Measurements from ENCODE around the gene MCOLN2. TPM values are rescaled to one million over a fixed set of nuclear protein-coding genes. Genes with fewer than 3 reads are reported as not detected.

MCOLN2 gene
- polyA plus RNA-seq, 1 donor from 2014 or later: not detected

- H2AFZ ChIP-seq (ENCODE audit: low read depth, low read length): no peak overlapping the region
- no peaks in the 10 kb centered on the region for H3K36me3 ChIP-seq (ENCODE audit: insufficient read depth, low read length)
- H4K20me1 ChIP-seq (ENCODE audit: insufficient read depth): no peaks in the 10 kb centered on the region
- H3K79me2 ChIP-seq (replicated peaks; ENCODE audit: insufficient read depth, low read length): no peaks in the 10 kb centered on the region
- no peaks in the 10 kb centered on the region for H3F3A ChIP-seq (ENCODE audit: insufficient read depth, low read length, poor library complexity, severe bottlenecking)
- no peaks in the 10 kb centered on the region for H3K27me3 ChIP-seq (ENCODE audit: insufficient read depth, low read depth, low read length)
- no peaks in the 10 kb centered on the region for H3K9me3 ChIP-seq (ENCODE audit: low read length)
- H3K9ac ChIP-seq (ENCODE audit: low read length): no peak overlapping the region
- H3K27ac ChIP-seq (ENCODE audit: low read length): no peak overlapping the region
- TF ChIP-seq MXI1 (conservative IDR thresholded peaks at IDR 0.05; ENCODE audit: poor library complexity, severe bottlenecking) (no peak), SMC3 (conservative IDR thresholded peaks at IDR 0.05; ENCODE audit: poor library complexity) (no peak), CTCF (IDR thresholded peaks at IDR 0.05; ENCODE audit: poor library complexity, severe bottlenecking) (no peak), EZH2 (IDR thresholded peaks at IDR 0.05; ENCODE audit: borderline replicate concordance, insufficient read depth, low read length, poor library complexity, severe bottlenecking) (no peak), EP300 (conservative IDR thresholded peaks at IDR 0.05; ENCODE audit: poor library complexity, severe bottlenecking) (no peak), RAD21 (conservative IDR thresholded peaks at IDR 0.05) (no peak), POLR2AphosphoS5 (IDR thresholded peaks at IDR 0.05) (no peak), TAF1 (IDR thresholded peaks at IDR 0.05; ENCODE audit: low read depth) (no peak)
- H3K4me2 ChIP-seq (ENCODE audit: low read length): no peak overlapping the region
- no peak overlapping the region for H3K4me3 ChIP-seq (ENCODE audit: low read length)
- H3K9me2 ChIP-seq (ENCODE audit: insufficient read depth, low read length): no peaks in the 10 kb centered on the region
Observed at GRCh38 chr1:84961316-84961715, 35.6 kb downstream of the MCOLN2 start.

- Histone ChIP-seq H3K4me3 (ENCODE audit: low read length) (no peak overlapping the region), H3K9me2 (ENCODE audit: insufficient read depth, low read length) (no peaks in the 10 kb centered on the region), H4K20me1 (ENCODE audit: insufficient read depth) (no peaks in the 10 kb centered on the region), H3K36me3 (ENCODE audit: insufficient read depth, low read length) (no peaks in the 10 kb centered on the region), H3K9ac (ENCODE audit: low read length) (no peak overlapping the region), H3K4me2 (ENCODE audit: low read length) (no peak overlapping the region), H3K9me3 (ENCODE audit: low read length) (no peaks in the 10 kb centered on the region), H3K27ac (ENCODE audit: low read length) (no peak overlapping the region), H2AFZ (ENCODE audit: low read depth, low read length) (no peak overlapping the region), H3F3A (ENCODE audit: insufficient read depth, low read length, poor library complexity, severe bottlenecking) (no peaks in the 10 kb centered on the region), H3K79me2 (replicated peaks; ENCODE audit: insufficient read depth, low read length) (no peaks in the 10 kb centered on the region), H3K27me3 (ENCODE audit: insufficient read depth, low read depth, low read length) (no peaks in the 10 kb centered on the region)
- TF ChIP-seq SMC3 (conservative IDR thresholded peaks at IDR 0.05; ENCODE audit: poor library complexity) (no peak), EP300 (conservative IDR thresholded peaks at IDR 0.05; ENCODE audit: poor library complexity, severe bottlenecking) (no peak), CTCF (IDR thresholded peaks at IDR 0.05; ENCODE audit: poor library complexity, severe bottlenecking) (no peak), EZH2 (IDR thresholded peaks at IDR 0.05; ENCODE audit: borderline replicate concordance, insufficient read depth, low read length, poor library complexity, severe bottlenecking) (no peak), MXI1 (conservative IDR thresholded peaks at IDR 0.05; ENCODE audit: poor library complexity, severe bottlenecking) (no peak)
- TF ChIP-seq, protein P1, sequence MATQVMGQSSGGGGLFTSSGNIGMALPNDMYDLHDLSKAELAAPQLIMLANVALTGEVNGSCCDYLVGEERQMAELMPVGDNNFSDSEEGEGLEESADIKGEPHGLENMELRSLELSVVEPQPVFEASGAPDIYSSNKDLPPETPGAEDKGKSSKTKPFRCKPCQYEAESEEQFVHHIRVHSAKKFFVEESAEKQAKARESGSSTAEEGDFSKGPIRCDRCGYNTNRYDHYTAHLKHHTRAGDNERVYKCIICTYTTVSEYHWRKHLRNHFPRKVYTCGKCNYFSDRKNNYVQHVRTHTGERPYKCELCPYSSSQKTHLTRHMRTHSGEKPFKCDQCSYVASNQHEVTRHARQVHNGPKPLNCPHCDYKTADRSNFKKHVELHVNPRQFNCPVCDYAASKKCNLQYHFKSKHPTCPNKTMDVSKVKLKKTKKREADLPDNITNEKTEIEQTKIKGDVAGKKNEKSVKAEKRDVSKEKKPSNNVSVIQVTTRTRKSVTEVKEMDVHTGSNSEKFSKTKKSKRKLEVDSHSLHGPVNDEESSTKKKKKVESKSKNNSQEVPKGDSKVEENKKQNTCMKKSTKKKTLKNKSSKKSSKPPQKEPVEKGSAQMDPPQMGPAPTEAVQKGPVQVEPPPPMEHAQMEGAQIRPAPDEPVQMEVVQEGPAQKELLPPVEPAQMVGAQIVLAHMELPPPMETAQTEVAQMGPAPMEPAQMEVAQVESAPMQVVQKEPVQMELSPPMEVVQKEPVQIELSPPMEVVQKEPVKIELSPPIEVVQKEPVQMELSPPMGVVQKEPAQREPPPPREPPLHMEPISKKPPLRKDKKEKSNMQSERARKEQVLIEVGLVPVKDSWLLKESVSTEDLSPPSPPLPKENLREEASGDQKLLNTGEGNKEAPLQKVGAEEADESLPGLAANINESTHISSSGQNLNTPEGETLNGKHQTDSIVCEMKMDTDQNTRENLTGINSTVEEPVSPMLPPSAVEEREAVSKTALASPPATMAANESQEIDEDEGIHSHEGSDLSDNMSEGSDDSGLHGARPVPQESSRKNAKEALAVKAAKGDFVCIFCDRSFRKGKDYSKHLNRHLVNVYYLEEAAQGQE (IDR thresholded peaks at IDR 0.05; ENCODE audit: borderline replicate concordance): no peak
Observed at GRCh38 chr1:84960371-84960770, 36.5 kb downstream of the MCOLN2 start.
